Fibroblast of lung (primary cell): ENCODE data around the gene COLEC12.

Source experiments
- CTCF ChIP-seq, 2 donors: IDR thresholded peaks in 1 of 2; conservative IDR thresholded peaks in 1 of 2; 1 replicate in 1 of 2; 2 replicates in 1 of 2; pipeline ENCODE4 v1.5.1; 2011 to 2012; ENCODE audit warnings: low read length in 2 of 2, control low read depth in 1 of 2, inconsistent platforms in 1 of 2, low read depth in 1 of 2, mild to moderate bottlenecking in 1 of 2
- EZH2 ChIP-seq: IDR thresholded peaks from 2 replicates; pipeline ENCODE4 v1.5.1; 2012; ENCODE audit warnings: low read length, control low read depth, mild to moderate bottlenecking; ENCODE audit errors: missing control alignments

DNA sequence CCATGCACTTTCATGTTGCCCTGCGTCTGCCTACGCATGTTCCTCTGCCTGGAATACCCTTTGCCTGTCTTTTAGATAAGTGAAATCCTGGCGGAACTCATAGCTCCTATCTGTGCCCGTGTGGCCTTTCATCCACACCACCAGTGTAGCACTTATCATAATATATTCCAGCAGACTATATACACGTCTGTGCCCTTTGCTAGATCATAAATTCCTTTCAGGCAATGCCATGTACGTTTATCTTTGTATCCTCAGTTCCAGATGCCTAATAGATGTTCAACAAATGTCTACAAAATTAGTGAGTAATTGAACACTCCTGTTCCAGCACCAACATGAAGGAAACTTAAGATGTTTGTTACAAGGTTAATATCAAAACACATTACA lies 106.9 kb downstream of the COLEC12 start:
- TF ChIP-seq CTCF (conservative IDR thresholded peaks at IDR 0.05 in 1 of 2, IDR thresholded peaks at IDR 0.05 in 1 of 2; ENCODE audit: low read depth in 1 of 2, low read length in 2 of 2) (no peak), EZH2 (no peak)
